ENCODE data around the gene CUL4A.
A peak's percentile ranks its signal among the peaks of the same experiment; 100 is the strongest.

CUL4A gene

DNA sequence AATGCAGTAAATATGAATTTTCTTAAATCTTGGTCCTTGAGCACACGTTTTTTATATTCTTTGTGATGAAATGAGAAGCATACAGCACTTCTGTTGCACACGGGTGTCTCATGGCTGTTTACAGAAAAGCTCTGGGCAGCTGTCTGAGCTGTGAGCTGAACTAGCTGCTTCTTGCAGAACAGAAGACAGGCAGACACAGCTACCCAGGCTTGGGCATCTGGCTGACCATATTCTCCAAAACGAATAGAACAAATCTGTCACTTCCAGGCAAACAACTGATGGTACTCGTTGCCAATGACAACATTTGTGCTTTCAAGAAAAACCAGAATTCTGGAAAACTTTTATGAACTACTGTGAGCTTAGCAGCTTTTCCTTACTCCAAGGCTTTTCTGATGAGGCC lies 17.1 kb upstream of the CUL4A start:
- Histone ChIP-seq H3K4me1 (ENCODE audit: control insufficient read depth, insufficient read depth, low read length, poor library complexity, severe bottlenecking) (no peaks in the 10 kb centered on the region), H3K9me3 (ENCODE audit: control insufficient read depth, low read length) (no peaks in the 10 kb centered on the region), H3K27ac (ENCODE audit: insufficient read depth, low read length, poor library complexity, severe bottlenecking) (no peak overlapping the region), H3K36me3 (ENCODE audit: control insufficient read depth, insufficient read depth, low read length) (peaks cover 51% of the 10 kb centered on the region), H3K4me3 (ENCODE audit: insufficient read depth, low read depth, low read length, poor library complexity, severe bottlenecking) (no peak overlapping the region), H3K27me3 (replicated peaks; ENCODE audit: control insufficient read depth, insufficient read depth, low read length, poor library complexity, severe bottlenecking) (no peaks in the 10 kb centered on the region)
- no peak for DNase-seq

DNA sequence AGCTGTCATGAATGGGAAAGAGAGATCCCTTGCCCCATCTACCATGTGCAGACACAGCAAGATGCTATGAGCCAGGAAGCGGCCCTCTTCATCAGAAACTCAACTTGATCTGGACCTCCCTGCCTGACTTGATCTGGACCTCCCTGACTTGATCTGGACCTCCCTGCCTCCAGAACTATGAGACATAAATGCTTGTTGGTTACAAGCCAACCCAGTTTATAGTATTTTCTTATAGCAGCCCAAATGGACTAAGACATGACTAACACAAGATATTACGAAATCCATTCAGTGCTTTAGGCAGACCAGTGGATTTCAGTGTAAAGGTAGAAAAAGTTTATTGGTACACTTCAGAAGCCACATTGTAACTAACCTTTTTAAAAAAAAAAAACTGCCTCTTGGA lies 16.5 kb upstream of the CUL4A start:
- Histone ChIP-seq H3K36me3 (ENCODE audit: control insufficient read depth, insufficient read depth, low read length) (peaks cover 57% of the 10 kb centered on the region), H3K9me3 (ENCODE audit: control insufficient read depth, low read length) (no peaks in the 10 kb centered on the region), H3K4me3 (ENCODE audit: insufficient read depth, low read depth, low read length, poor library complexity, severe bottlenecking) (no peak overlapping the region), H3K27ac (ENCODE audit: insufficient read depth, low read length, poor library complexity, severe bottlenecking) (no peak overlapping the region), H3K27me3 (replicated peaks; ENCODE audit: control insufficient read depth, insufficient read depth, low read length, poor library complexity, severe bottlenecking) (no peaks in the 10 kb centered on the region), H3K4me1 (ENCODE audit: control insufficient read depth, insufficient read depth, low read length, poor library complexity, severe bottlenecking) (no peaks in the 10 kb centered on the region)
- no peak for DNase-seq

DNA sequence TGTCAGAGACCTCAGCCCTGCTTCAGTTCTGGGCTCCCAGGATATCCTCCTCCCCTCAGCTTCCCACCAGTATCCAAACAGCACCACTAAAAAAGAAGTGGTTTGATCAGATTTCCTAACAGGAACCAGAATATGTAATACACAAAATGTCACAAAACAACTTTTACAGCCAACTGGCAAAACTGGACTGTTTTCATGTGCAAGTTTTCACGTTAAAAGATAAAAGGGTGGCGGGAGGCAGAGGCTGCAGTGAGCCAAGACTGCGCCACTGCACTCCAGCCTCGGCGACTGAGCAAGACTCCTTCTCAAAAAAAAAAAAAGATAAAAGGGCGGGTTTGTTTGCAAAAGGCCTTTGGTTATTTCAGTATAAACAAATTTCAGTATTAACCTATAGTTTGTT lies 14.1 kb upstream of the CUL4A start:
- Histone ChIP-seq H3K4me3 (ENCODE audit: insufficient read depth, low read depth, low read length, poor library complexity, severe bottlenecking) (no peak overlapping the region), H3K4me1 (ENCODE audit: control insufficient read depth, insufficient read depth, low read length, poor library complexity, severe bottlenecking) (no peaks in the 10 kb centered on the region), H3K27me3 (replicated peaks; ENCODE audit: control insufficient read depth, insufficient read depth, low read length, poor library complexity, severe bottlenecking) (no peaks in the 10 kb centered on the region), H3K9me3 (ENCODE audit: control insufficient read depth, low read length) (no peaks in the 10 kb centered on the region), H3K36me3 (ENCODE audit: control insufficient read depth, insufficient read depth, low read length) (peaks cover 71% of the 10 kb centered on the region), H3K27ac (ENCODE audit: insufficient read depth, low read length, poor library complexity, severe bottlenecking) (no peak overlapping the region)
- no peak for DNase-seq

DNA sequence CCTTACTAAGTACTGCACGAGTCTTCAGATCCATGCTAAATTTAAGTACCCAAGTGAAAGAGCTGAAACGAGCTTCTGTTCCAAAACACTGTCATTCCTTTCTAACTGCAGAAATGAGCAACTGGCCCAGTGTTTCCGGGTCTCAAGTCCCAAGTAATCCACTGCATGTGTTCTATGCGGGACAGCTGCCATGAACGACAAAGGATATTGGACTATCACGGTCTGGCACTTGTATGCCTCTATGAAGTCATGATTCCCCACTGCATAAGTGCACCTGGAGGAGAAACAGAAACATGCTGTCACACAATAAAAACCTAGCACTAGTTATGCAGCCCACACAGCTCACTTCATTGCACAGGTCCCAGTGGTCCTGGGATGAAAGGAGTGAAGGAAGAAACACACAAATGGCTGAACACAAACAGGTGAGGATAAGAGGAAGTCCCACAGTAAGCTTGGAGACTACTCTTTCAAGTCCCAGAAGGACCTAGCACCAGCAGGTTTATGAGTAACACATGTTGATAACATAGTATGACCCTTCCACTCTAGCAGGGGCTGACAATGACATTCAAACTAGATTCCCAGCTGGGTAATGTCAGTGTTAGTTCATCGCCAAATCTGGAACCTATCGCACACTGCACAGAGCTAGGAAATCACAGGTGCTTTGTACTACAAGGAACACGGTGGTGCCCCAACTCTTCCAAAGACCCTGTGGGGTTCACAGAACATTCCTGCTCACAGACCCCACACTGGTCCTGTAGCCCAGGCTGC lies 12.3 kb upstream of the CUL4A start:
- Histone ChIP-seq H3K9me3 (ENCODE audit: control insufficient read depth, low read length) (no peaks in the 10 kb centered on the region), H3K27ac (ENCODE audit: insufficient read depth, low read length, poor library complexity, severe bottlenecking) (no peak overlapping the region), H3K4me3 (ENCODE audit: insufficient read depth, low read depth, low read length, poor library complexity, severe bottlenecking) (no peak overlapping the region), H3K27me3 (replicated peaks; ENCODE audit: control insufficient read depth, insufficient read depth, low read length, poor library complexity, severe bottlenecking) (no peaks in the 10 kb centered on the region), H3K4me1 (ENCODE audit: control insufficient read depth, insufficient read depth, low read length, poor library complexity, severe bottlenecking) (no peaks in the 10 kb centered on the region), H3K36me3 (ENCODE audit: control insufficient read depth, insufficient read depth, low read length) (peaks cover 72% of the 10 kb centered on the region)
- DNase-seq: no peak

DNA sequence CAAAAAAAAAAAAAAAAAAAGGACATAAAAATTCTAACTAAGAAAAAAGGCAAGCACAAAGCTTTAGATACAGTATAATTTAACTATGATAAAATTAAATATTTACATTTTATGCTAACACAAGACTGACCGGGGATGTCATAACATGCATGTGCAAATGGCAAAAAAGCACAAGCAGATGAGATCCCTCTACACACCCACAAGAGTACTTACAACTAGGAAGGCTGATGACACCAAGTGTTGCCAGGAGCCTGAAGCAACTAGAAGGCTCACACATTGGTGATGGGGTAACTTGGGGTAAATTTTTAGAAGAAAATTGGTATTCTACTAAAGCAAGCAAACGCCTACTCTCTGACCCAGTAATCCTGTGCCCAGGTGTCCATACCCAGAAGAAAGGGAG lies 7.6 kb upstream of the CUL4A start:
- peaks cover 39% of the 10 kb centered on the region for H3K36me3 ChIP-seq (ENCODE audit: control insufficient read depth, insufficient read depth, low read length)
- no peak for DNase-seq

DNA sequence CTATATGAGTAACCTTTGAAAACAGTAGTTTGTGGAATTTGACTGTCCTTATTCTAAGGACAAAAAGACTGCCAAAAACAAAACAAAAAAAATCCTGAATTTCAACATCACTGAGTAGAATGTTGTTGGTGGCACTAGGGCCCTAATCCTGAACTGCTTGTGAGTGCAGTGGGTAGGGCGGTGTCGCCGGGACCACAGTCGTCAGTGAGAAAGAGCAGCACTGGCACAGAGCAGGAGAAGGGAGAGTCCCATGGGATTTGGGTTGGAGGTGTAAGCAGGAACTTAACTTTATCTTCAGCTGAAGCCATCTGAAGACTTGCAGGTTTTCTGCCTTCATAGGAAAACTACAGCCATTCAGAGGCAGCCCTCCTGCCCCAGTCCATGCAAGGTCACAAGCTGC lies 6.5 kb upstream of the CUL4A start:
- H3K36me3 ChIP-seq (ENCODE audit: control insufficient read depth, insufficient read depth, low read length): peaks cover 28% of the 10 kb centered on the region
- H3K9me3 ChIP-seq (ENCODE audit: control insufficient read depth, low read length): no peaks in the 10 kb centered on the region
- DNase-seq: no peak
- no peaks in the 10 kb centered on the region for H3K27me3 ChIP-seq (replicated peaks; ENCODE audit: control insufficient read depth, insufficient read depth, low read length, poor library complexity, severe bottlenecking)
- peaks cover 14% of the 10 kb centered on the region for H3K4me1 ChIP-seq (ENCODE audit: control insufficient read depth, insufficient read depth, low read length, poor library complexity, severe bottlenecking)
- no peak overlapping the region for H3K4me3 ChIP-seq (ENCODE audit: insufficient read depth, low read depth, low read length, poor library complexity, severe bottlenecking)
- no peak overlapping the region for H3K27ac ChIP-seq (ENCODE audit: insufficient read depth, low read length, poor library complexity, severe bottlenecking)

More for the DNA sequence above, 7.6 kb upstream of the CUL4A start:
- Histone ChIP-seq H3K9me3 (ENCODE audit: control insufficient read depth, low read length) (no peaks in the 10 kb centered on the region), H3K27ac (ENCODE audit: insufficient read depth, low read length, poor library complexity, severe bottlenecking) (no peak overlapping the region), H3K4me3 (ENCODE audit: insufficient read depth, low read depth, low read length, poor library complexity, severe bottlenecking) (no peak overlapping the region), H3K4me1 (ENCODE audit: control insufficient read depth, insufficient read depth, low read length, poor library complexity, severe bottlenecking) (peaks cover 9% of the 10 kb centered on the region), H3K27me3 (replicated peaks; ENCODE audit: control insufficient read depth, insufficient read depth, low read length, poor library complexity, severe bottlenecking) (no peaks in the 10 kb centered on the region)

DNA sequence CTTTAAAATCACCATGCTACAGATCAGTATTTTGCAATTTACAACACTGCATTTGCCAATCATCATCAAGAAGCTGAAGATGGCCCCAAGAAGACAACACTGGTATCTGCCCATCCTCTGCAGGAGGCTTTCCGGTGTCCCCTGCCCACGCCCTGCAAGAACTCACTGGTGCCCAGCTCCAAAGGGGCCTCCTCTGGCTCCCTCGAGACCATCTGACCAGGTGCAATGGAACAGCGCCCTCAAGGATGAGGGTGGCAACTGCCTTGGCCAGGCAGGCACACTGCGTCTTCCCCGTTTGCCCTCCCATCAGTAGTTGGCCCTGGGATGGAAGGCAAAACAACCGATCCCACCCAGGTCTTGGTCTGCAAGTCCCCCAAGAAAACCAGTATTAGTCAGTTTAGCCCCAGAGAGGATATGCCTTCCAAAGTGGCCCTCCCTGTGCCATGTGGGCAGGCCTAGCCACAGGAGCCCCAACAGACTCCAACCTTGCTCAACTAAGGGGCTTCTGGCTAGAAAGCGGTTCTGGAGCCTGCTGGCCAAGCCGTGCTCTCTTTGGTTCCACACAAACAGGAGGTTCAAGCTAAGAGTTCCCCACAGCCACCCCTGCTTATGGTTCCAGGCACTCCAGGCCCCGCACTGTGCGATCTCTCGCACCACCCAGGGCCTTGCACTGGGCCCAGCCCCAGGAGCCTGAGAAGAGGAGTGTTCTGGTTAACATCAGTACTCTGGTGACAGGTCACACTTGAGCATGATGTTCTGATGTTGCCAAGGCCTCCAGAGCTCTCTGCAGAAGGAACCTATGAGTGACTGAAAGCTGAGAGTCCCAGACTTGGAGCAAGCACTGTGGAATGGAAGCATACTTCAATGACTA lies 5.7 kb upstream of the CUL4A start:
- H3K27me3 ChIP-seq (replicated peaks; ENCODE audit: control insufficient read depth, insufficient read depth, low read length, poor library complexity, severe bottlenecking): no peaks in the 10 kb centered on the region
- peaks cover 14% of the 10 kb centered on the region for H3K4me1 ChIP-seq (ENCODE audit: control insufficient read depth, insufficient read depth, low read length, poor library complexity, severe bottlenecking)
- no peak for DNase-seq
- H3K4me3 ChIP-seq (ENCODE audit: insufficient read depth, low read depth, low read length, poor library complexity, severe bottlenecking): no peak overlapping the region
- H3K36me3 ChIP-seq (ENCODE audit: control insufficient read depth, insufficient read depth, low read length): peaks cover 22% of the 10 kb centered on the region
- H3K9me3 ChIP-seq (ENCODE audit: control insufficient read depth, low read length): no peaks in the 10 kb centered on the region
- H3K27ac ChIP-seq (ENCODE audit: insufficient read depth, low read length, poor library complexity, severe bottlenecking): no peak overlapping the region

DNA sequence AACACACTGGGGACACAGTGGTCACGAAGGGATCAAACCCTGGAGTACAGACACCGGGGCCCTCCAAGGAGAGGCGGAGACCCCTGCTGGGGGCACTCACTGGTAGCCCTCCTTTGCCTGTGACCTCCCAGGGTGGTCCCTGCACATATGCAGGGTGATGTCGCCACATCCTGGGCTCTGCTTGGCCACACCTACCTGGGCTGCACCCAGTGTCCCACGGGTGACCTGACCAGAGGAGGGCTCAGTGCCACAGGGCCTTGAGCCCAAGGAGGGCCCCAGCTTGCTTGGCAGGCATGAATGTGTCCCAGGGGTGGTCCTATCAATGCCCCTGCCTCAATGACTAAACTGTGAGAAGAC lies 5.1 kb upstream of the CUL4A start:
- H3K27ac ChIP-seq (ENCODE audit: insufficient read depth, low read length, poor library complexity, severe bottlenecking): no peak overlapping the region
- peaks cover 14% of the 10 kb centered on the region for H3K4me1 ChIP-seq (ENCODE audit: control insufficient read depth, insufficient read depth, low read length, poor library complexity, severe bottlenecking)
- H3K9me3 ChIP-seq (ENCODE audit: control insufficient read depth, low read length): no peaks in the 10 kb centered on the region
- H3K4me3 ChIP-seq (ENCODE audit: insufficient read depth, low read depth, low read length, poor library complexity, severe bottlenecking): no peak overlapping the region
- no peaks in the 10 kb centered on the region for H3K27me3 ChIP-seq (replicated peaks; ENCODE audit: control insufficient read depth, insufficient read depth, low read length, poor library complexity, severe bottlenecking)
- no peak for DNase-seq
- H3K36me3 ChIP-seq (ENCODE audit: control insufficient read depth, insufficient read depth, low read length): peaks cover 15% of the 10 kb centered on the region

DNA sequence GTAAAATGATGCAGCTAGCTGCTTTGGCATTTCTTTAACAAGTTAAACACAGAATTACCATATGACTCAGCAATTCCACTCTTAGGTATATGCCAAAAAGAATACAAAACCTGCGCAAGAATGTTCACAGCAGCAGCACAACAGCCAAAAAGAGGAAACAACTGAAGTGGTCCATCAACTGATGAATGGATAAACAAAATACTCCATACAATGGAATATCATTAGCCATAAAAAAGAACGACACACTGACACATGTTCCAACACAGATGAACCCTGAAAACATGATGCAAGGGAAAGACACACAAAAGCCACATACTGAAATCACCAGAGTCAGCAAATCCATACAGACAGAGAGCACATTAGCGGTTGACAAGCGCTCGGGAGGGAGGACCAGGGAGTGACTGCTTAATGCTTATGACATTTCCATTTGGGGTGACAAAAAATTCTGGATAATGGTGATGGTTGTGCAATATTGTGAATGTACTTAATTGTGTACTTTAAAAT lies 3.9 kb upstream of the CUL4A start:
- H3K27ac ChIP-seq (ENCODE audit: insufficient read depth, low read length, poor library complexity, severe bottlenecking): no peak overlapping the region
- H3K27me3 ChIP-seq (replicated peaks; ENCODE audit: control insufficient read depth, insufficient read depth, low read length, poor library complexity, severe bottlenecking): no peaks in the 10 kb centered on the region
- peaks cover 4% of the 10 kb centered on the region for H3K36me3 ChIP-seq (ENCODE audit: control insufficient read depth, insufficient read depth, low read length)
- no peak for DNase-seq
- peaks cover 19% of the 10 kb centered on the region for H3K4me1 ChIP-seq (ENCODE audit: control insufficient read depth, insufficient read depth, low read length, poor library complexity, severe bottlenecking)
- no peak overlapping the region for H3K4me3 ChIP-seq (ENCODE audit: insufficient read depth, low read depth, low read length, poor library complexity, severe bottlenecking)
- H3K9me3 ChIP-seq (ENCODE audit: control insufficient read depth, low read length): no peaks in the 10 kb centered on the region

DNA sequence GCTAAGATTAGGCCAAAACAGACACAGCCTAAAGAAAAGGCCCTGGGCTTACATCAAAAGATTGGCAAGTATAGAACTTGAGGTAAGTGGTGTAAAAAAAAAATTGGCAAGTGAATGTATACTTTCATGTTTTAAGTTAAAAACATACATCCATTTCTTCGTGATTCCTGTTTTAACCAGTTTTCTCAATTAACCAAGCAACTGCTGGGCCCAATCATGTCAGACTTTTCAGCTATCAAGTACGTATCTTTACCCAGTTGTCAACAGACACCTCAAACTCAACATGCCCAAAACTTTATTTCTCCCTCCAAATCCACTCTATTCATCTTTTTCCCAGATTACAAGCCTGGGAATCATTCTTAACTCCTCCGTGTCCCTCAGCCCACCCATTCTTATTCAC lies 2.0 kb upstream of the CUL4A start:
- peaks cover 26% of the 10 kb centered on the region for H3K4me1 ChIP-seq (ENCODE audit: control insufficient read depth, insufficient read depth, low read length, poor library complexity, severe bottlenecking)
- no peaks in the 10 kb centered on the region for H3K9me3 ChIP-seq (ENCODE audit: control insufficient read depth, low read length)
- peak overlapping the region; percentile 93 for H3K27ac ChIP-seq (ENCODE audit: insufficient read depth, low read length, poor library complexity, severe bottlenecking)
- DNase-seq: no peak
- no peaks in the 10 kb centered on the region for H3K27me3 ChIP-seq (replicated peaks; ENCODE audit: control insufficient read depth, insufficient read depth, low read length, poor library complexity, severe bottlenecking)
- peaks cover 4% of the 10 kb centered on the region for H3K36me3 ChIP-seq (ENCODE audit: control insufficient read depth, insufficient read depth, low read length)
- peak overlapping the region; percentile 91 for H3K4me3 ChIP-seq (ENCODE audit: insufficient read depth, low read depth, low read length, poor library complexity, severe bottlenecking)

All from effector memory CD4-positive, alpha-beta T cell (primary cell).